Body of pancreas (tissue), 4 donors: ENCODE results near the gene KRT76. TPM values are rescaled to one million over a fixed set of nuclear protein-coding genes. Genes with fewer than 3 reads are reported as not detected.

Experiments used
- ATAC-seq: fragments of 150-250 bp; one replicate; pipeline ENCODE4 v1.9.1; 2016
- DNase-seq, 4 donors: peaks; one replicate each; pipeline ENCODE4 v3.0.0-alpha.2; 2019
- H3K27ac ChIP-seq, 4 donors: fragments of 200-600 bp; sonication (generic); 1 replicate in 3 of 4; 2 replicates in 1 of 4; pipeline versions ENCODE4 v1.5.1 to v1.6.1; 2016 to 2019; ENCODE audit warnings: mild to moderate bottlenecking in 1 of 4, mixed read lengths in 1 of 4, moderate library complexity in 1 of 4
- H3K27me3 ChIP-seq, 2 donors: fragments of 200-600 bp; sonication (generic); one replicate each; pipeline ENCODE4 v1.6.0; 2016; ENCODE audit warnings: mild to moderate bottlenecking in 1 of 2
- H3K36me3 ChIP-seq, 2 donors: fragments of 200-600 bp; sonication (generic); replicated peaks in 1 of 2; 2 replicates each; pipeline ENCODE4 v1.5.1; 2016; ENCODE audit warnings: low read depth in 2 of 2; ENCODE audit not compliant: insufficient read depth in 1 of 2
- H3K4me1 ChIP-seq: fragments of 200-600 bp; sonication (generic); one replicate; pipeline ENCODE4 v1.6.0; 2016
- H3K4me3 ChIP-seq, 2 donors: fragments of 200-600 bp; sonication (generic); 1 replicate in 1 of 2; 2 replicates in 1 of 2; pipeline ENCODE4 v1.5.1; 2016 to 2019
- H3K9me3 ChIP-seq, 3 donors: fragments of 200-600 bp; sonication (generic); 1 replicate in 2 of 3; 2 replicates in 1 of 3; pipeline ENCODE4 v1.5.1; 2016
- POLR2A ChIP-seq, 3 donors: fragments of 450-650 bp; IDR thresholded peaks; one replicate each; pipeline ENCODE4 v1.6.1; 2016; ENCODE audit warnings: antibody characterized with exemption in 3 of 3, mild to moderate bottlenecking in 2 of 3
- WGBS, 2 donors: methylation state at CpG; one replicate each; pipeline ENCODE4 v1.1.5; 2017; 5-methylcytosine and 5-hydroxymethylcytosine counted together
- intact Hi-C: fragments of 100-400 bp; cut with DNase I; formaldehyde crosslinking; loops from one replicate; pipeline ENCODE4 v1.15.1; 2023
- total RNA-seq, 2 donors: library from RNA; depleted of rRNA; stranded (reverse); fragments of >200 nt; gene quantifications; one replicate each; pipeline ENCODE4 v1.1.0, GENCODE V29; 2016
- TF ChIP-seq, protein P1 (sequence below), 7 experiments: fragments of 450-650 bp in 4 of 7; fragments of 200-600 bp in 3 of 7; sonication (generic) in 3 of 7; IDR thresholded peaks; one replicate each; pipeline ENCODE4 v1.5.1; 2016 to 2019; ENCODE audit warnings: antibody characterized with exemption in 7 of 7

Gene KRT76
- total RNA-seq, 2 donors from 2014 or later: not detected

DNA sequence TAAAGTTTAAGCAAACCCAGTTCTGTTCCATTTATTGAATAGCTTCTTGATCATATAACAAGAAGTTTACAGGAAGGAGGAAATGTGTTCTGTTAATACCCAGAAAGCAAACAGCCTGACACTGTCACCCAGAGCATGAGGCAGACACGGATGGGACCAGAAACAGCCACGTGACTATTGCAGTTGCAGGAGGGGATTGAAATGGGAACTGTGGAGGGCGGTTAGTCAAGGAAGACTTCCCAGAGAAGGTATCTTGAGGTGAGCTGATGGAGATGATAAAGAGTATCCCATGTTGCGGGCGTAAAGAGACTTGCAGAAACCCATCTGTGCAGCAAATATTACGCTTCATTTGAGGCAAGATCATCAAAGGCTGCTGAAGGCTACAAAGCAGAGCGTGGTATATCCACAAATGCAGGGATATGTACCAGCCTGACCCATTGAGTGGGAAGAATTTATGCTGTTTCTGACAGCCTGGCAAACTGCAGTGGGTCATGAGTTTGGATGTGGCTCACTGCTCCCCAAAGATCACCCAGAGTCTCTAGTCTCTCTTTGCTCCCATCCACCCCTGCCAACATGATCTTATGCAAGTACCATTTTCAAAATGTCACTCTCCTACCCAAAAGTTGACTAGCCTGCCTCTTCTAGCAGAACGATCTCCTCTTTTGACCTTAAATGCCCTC, 20.7 kb downstream of the KRT76 start:
- Histone ChIP-seq H3K4me1 (no peaks in the 10 kb centered on the region), H3K36me3 (no peaks in the 10 kb centered on the region), H3K9me3 (peaks cover 0 to 7% (median 0%) of the 10 kb centered on the region in 3 donors), H3K27ac (no peak overlapping the region), H3K27me3 (no peaks in the 10 kb centered on the region), H3K4me3 (no peak overlapping the region)
- ATAC-seq (no peak), DNase-seq (no peak)
- intact Hi-C loops: no loop called here
- TF ChIP-seq, protein P1, sequence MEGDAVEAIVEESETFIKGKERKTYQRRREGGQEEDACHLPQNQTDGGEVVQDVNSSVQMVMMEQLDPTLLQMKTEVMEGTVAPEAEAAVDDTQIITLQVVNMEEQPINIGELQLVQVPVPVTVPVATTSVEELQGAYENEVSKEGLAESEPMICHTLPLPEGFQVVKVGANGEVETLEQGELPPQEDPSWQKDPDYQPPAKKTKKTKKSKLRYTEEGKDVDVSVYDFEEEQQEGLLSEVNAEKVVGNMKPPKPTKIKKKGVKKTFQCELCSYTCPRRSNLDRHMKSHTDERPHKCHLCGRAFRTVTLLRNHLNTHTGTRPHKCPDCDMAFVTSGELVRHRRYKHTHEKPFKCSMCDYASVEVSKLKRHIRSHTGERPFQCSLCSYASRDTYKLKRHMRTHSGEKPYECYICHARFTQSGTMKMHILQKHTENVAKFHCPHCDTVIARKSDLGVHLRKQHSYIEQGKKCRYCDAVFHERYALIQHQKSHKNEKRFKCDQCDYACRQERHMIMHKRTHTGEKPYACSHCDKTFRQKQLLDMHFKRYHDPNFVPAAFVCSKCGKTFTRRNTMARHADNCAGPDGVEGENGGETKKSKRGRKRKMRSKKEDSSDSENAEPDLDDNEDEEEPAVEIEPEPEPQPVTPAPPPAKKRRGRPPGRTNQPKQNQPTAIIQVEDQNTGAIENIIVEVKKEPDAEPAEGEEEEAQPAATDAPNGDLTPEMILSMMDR (IDR thresholded peaks at IDR 0.05): no peak
- no peak for TF ChIP-seq POLR2A (IDR thresholded peaks at IDR 0.05)
- WGBS, 2 donors: 62 to 75% methylated on average over 8 of the region's 8 CpGs

- peaks cover 0 to 7% (median 0%) of the 10 kb centered on the region in 3 donors for H3K9me3 ChIP-seq
- H3K4me3 ChIP-seq: no peak overlapping the region
- no peak for ATAC-seq
- DNase-seq: no peak
- no peaks in the 10 kb centered on the region for H3K36me3 ChIP-seq
- no peaks in the 10 kb centered on the region for H3K4me1 ChIP-seq
- TF ChIP-seq, protein P1 (IDR thresholded peaks at IDR 0.05): no peak
- TF ChIP-seq POLR2A (IDR thresholded peaks at IDR 0.05): no peak
- intact Hi-C loops: no loop called here
- no peak overlapping the region for H3K27ac ChIP-seq
- no peaks in the 10 kb centered on the region for H3K27me3 ChIP-seq
- 68 to 75% methylated on average over 3 of the region's 3 CpGs for WGBS, 2 donors
Observed at GRCh38 chr12:52755533-52755932, 21.6 kb downstream of the KRT76 start.

GRCh38 chr12:52754135-52754534, 23.0 kb downstream of the KRT76 start:
- Histone ChIP-seq H3K27ac (no peak overlapping the region), H3K36me3 (no peaks in the 10 kb centered on the region), H3K4me3 (no peak overlapping the region), H3K4me1 (no peaks in the 10 kb centered on the region), H3K27me3 (no peaks in the 10 kb centered on the region), H3K9me3 (no peaks in the 10 kb centered on the region)
- intact Hi-C loops: no loop called here
- ATAC-seq: no peak
- no peak for TF ChIP-seq POLR2A (IDR thresholded peaks at IDR 0.05)
- TF ChIP-seq, protein P1 (IDR thresholded peaks at IDR 0.05): no peak
- DNase-seq: no peak

GRCh38 chr12:52753283-52753682, 23.9 kb downstream of the KRT76 start:
- Histone ChIP-seq H3K9me3 (no peaks in the 10 kb centered on the region), H3K27ac (no peak overlapping the region), H3K4me1 (no peaks in the 10 kb centered on the region), H3K27me3 (no peaks in the 10 kb centered on the region), H3K4me3 (no peak overlapping the region), H3K36me3 (no peaks in the 10 kb centered on the region)
- WGBS, 2 donors: 60 to 67% methylated on average over 1 to 3 of the region's 3 CpGs
- intact Hi-C loops: no loop called here
- ATAC-seq (no peak), DNase-seq (no peak)
- TF ChIP-seq, protein P1 (IDR thresholded peaks at IDR 0.05): no peak
- no peak for TF ChIP-seq POLR2A (IDR thresholded peaks at IDR 0.05)

DNA sequence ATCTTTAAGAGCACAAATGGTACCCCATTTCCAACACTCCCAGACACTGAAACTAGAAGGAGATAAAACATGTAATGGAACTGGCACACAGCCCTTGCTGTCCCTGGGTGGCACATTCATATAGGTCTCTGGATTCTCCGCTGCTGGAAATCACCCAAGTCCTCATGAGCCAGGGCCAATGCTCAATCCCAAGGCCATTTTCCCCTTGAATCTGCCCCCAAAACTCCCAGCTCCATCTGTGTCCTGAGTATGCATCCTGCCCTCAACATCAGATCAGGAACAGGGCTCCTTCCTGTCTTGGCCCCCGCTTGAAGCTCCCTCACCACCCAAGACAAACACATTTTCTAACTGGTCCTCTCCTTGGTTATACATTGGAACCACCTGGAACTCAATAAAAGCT, 24.6 kb downstream of the KRT76 start:
- Histone ChIP-seq H3K27me3 (no peaks in the 10 kb centered on the region), H3K4me3 (no peak overlapping the region), H3K9me3 (no peaks in the 10 kb centered on the region), H3K4me1 (no peaks in the 10 kb centered on the region), H3K27ac (no peak overlapping the region), H3K36me3 (no peaks in the 10 kb centered on the region)
- TF ChIP-seq POLR2A (IDR thresholded peaks at IDR 0.05): no peak
- TF ChIP-seq, protein P1 (IDR thresholded peaks at IDR 0.05): no peak
- ATAC-seq (no peak), DNase-seq (no peak)
- WGBS, 2 donors: 73 to 83% methylated on average over 2 of the region's 2 CpGs
- intact Hi-C loops: no loop called here
